Measurements from ENCODE around the gene LGR4. TPM values are rescaled to one million over a fixed set of nuclear protein-coding genes. Genes with fewer than 3 reads are reported as not detected.
A peak's percentile ranks its signal among the peaks of the same experiment; 100 is the strongest.

Gene LGR4
- total and polyA plus RNA-seq, 2 donors (not counting 1 experiment from before 2014, with no cell fraction given): 0.92 to 3.3 TPM

DNA sequence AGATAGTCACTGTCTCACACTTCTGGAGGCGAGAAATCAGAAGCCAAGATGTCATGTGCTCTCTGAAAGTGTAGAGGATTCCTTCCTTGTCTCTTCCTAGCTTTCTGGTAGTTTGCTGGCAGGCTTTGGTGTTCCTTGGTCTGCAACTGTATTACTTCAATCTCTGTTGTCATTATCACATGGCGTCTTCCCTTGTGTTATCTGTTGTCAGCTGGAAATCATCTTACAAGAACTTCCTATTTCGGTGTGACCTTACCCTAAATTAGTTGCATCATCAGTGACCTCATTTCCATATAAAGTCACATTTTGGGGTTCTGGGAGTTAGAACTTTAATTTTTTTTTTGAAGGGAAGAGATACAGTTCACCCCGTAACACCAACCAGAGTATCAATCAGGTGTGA, 37.3 kb upstream of the LGR4 start:
- no peak overlapping the region for H3K27ac ChIP-seq (ENCODE audit: low read length in 2 of 2)
- H4K20me1 ChIP-seq (ENCODE audit: control insufficient read depth, insufficient read depth, low read length, poor library complexity, severe bottlenecking): no peaks in the 10 kb centered on the region
- DNase-seq (no peak), ATAC-seq (ENCODE audit: low read depth) (no peak)
- WGBS (ENCODE audit: insufficient coverage): no CpG with 5 or more reads among the region's 4 CpGs
- H3K36me3 ChIP-seq (replicated peaks in 1 of 2; ENCODE audit: control extremely low read depth in 1 of 2, control insufficient read depth in 1 of 2, extremely low read depth in 1 of 2, insufficient read depth in 2 of 2, low read length in 1 of 2): no peaks in the 10 kb centered on the region
- no peak overlapping the region for H3K9ac ChIP-seq (ENCODE audit: low read length)
- intact Hi-C loops (cut with micrococcal nuclease): no loop called here
- no peak overlapping the region for H3K4me2 ChIP-seq (replicated peaks; ENCODE audit: low read depth, low read length, poor library complexity, severe bottlenecking)
- peaks cover 19 to 22% of the 10 kb centered on the region in 2 donors for H3K4me1 ChIP-seq (ENCODE audit: control insufficient read depth in 2 of 2, insufficient read depth in 2 of 2, low read length in 2 of 2)
- H3K27me3 ChIP-seq (replicated peaks in 1 of 4; ENCODE audit: control extremely low read depth in 1 of 4, control insufficient read depth in 3 of 4, insufficient read depth in 4 of 4, low read length in 3 of 4): no peaks in the 10 kb centered on the region
- peaks cover 35% of the 10 kb centered on the region for H3K79me2 ChIP-seq (ENCODE audit: control insufficient read depth, insufficient read depth, low read length)
- no peak overlapping the region for H2AFZ ChIP-seq (ENCODE audit: insufficient read depth, low read depth, low read length, poor library complexity, severe bottlenecking)
- Mint-ChIP-seq H3K9me3 (ENCODE audit: insufficient read depth) (no peaks in the 10 kb centered on the region), H3K4me3 (no peak overlapping the region), H3K27me3 (no peaks in the 10 kb centered on the region), H3K4me1 (peaks cover 29% of the 10 kb centered on the region), H3K27ac (no peak overlapping the region)
- ChIA-PET POLR2A (no interaction called here), CTCF (interaction anchor here (1.1 to 1.3 kb wide), 3 partner anchors 10 to 28 kb away, joined by 3 to 4 read pairs (median 4); no protein-coding TSS in a partner anchor)
- peaks cover 0 to 2% (median 0%) of the 10 kb centered on the region in 3 donors for H3K9me3 ChIP-seq (ENCODE audit: control extremely low read depth in 1 of 3, control insufficient read depth in 2 of 3, insufficient read depth in 1 of 3, low read length in 2 of 3)
- TF ChIP-seq, protein P1, sequence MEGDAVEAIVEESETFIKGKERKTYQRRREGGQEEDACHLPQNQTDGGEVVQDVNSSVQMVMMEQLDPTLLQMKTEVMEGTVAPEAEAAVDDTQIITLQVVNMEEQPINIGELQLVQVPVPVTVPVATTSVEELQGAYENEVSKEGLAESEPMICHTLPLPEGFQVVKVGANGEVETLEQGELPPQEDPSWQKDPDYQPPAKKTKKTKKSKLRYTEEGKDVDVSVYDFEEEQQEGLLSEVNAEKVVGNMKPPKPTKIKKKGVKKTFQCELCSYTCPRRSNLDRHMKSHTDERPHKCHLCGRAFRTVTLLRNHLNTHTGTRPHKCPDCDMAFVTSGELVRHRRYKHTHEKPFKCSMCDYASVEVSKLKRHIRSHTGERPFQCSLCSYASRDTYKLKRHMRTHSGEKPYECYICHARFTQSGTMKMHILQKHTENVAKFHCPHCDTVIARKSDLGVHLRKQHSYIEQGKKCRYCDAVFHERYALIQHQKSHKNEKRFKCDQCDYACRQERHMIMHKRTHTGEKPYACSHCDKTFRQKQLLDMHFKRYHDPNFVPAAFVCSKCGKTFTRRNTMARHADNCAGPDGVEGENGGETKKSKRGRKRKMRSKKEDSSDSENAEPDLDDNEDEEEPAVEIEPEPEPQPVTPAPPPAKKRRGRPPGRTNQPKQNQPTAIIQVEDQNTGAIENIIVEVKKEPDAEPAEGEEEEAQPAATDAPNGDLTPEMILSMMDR (IDR thresholded peaks at IDR 0.05): no peak
- no peak for TF ChIP-seq EZH2 (IDR thresholded peaks at IDR 0.05; ENCODE audit: borderline replicate concordance, insufficient read depth, low read depth, low read length, poor library complexity, severe bottlenecking)
- no peak overlapping the region for H3K4me3 ChIP-seq (ENCODE audit: control extremely low read depth in 1 of 5, extremely low read depth in 1 of 5, insufficient read depth in 1 of 5, low read depth in 2 of 5, low read length in 4 of 5)

DNA sequence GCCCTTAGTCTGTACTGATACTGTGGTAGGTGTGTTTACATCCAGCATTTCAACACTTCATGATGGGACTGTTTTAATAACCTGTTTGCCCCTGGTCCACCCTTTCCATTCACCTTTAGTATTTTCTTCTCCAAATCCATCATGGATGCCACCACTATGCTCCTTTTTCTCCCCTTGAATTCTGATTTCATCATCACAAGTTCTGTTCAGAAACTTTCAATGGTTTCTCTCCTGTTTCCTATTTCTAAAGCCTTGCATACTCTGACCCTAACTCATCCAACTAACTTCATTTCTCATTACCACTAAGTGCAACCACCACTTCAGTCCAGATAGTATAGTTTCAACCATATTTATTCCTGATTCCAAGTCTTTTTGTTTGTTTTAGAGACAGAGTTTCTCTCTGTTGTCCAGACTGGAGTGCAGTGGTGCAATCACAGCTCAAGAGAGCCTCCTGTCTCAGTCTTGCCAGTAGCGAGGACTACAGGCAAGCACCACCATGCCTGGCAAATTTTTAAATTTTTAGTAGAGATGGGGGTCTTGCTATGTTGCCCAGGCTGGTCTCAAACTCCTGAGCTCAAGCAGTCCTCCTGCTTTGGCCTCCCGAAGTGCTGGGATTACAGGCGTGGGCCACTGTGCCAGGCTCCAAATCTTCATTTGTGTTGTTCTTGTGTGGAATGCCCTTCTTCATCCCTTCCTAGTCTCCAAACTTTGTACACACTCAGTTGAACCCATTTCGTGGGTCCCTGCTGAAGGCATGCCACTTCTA, 35.1 kb upstream of the LGR4 start:
- H3K9me3 ChIP-seq (ENCODE audit: control extremely low read depth in 1 of 3, control insufficient read depth in 2 of 3, insufficient read depth in 1 of 3, low read length in 2 of 3): peaks cover 0 to 2% (median 0%) of the 10 kb centered on the region in 3 donors
- WGBS (ENCODE audit: insufficient coverage): 100% methylated on average over 3 of the region's 4 CpGs
- H3K27ac ChIP-seq (ENCODE audit: low read length in 2 of 2): no peak overlapping the region
- CTCF ChIA-PET: interaction anchor here (1.3 kb wide), 1 partner anchor 9 kb away, joined by 6 read pairs; no protein-coding TSS in a partner anchor
- ATAC-seq (ENCODE audit: low read depth): no peak
- Mint-ChIP-seq H3K27ac (peak overlapping the region; percentile 89), H3K27me3 (no peaks in the 10 kb centered on the region), H3K4me3 (peak overlapping the region; percentile 100), H3K4me1 (peaks cover 39% of the 10 kb centered on the region), H3K9me3 (ENCODE audit: insufficient read depth) (no peaks in the 10 kb centered on the region)
- intact Hi-C loops (cut with micrococcal nuclease): no loop called here
- H2AFZ ChIP-seq (ENCODE audit: insufficient read depth, low read depth, low read length, poor library complexity, severe bottlenecking): peak overlapping the region; percentile 100
- H3K4me2 ChIP-seq (replicated peaks; ENCODE audit: low read depth, low read length, poor library complexity, severe bottlenecking): peak overlapping the region; percentile 91
- peak overlapping the region; percentile 97 for H3K9ac ChIP-seq (ENCODE audit: low read length)
- H3K4me1 ChIP-seq (ENCODE audit: control insufficient read depth in 2 of 2, insufficient read depth in 2 of 2, low read length in 2 of 2): peaks cover 23 to 25% of the 10 kb centered on the region in 2 donors
- H3K27me3 ChIP-seq (replicated peaks in 1 of 4; ENCODE audit: control extremely low read depth in 1 of 4, control insufficient read depth in 3 of 4, insufficient read depth in 4 of 4, low read length in 3 of 4): no peaks in the 10 kb centered on the region
- POLR2A ChIA-PET: no interaction called here
- no peaks in the 10 kb centered on the region for H4K20me1 ChIP-seq (ENCODE audit: control insufficient read depth, insufficient read depth, low read length, poor library complexity, severe bottlenecking)
- H3K36me3 ChIP-seq (replicated peaks in 1 of 2; ENCODE audit: control extremely low read depth in 1 of 2, control insufficient read depth in 1 of 2, extremely low read depth in 1 of 2, insufficient read depth in 2 of 2, low read length in 1 of 2): peaks cover 0 to 5% of the 10 kb centered on the region in 2 experiments
- TF ChIP-seq EZH2 (IDR thresholded peaks at IDR 0.05; ENCODE audit: borderline replicate concordance, insufficient read depth, low read depth, low read length, poor library complexity, severe bottlenecking): no peak
- TF ChIP-seq, protein P1 (IDR thresholded peaks at IDR 0.05): no peak
- peak overlapping the region in 1 of 5 experiments; percentile 98 for H3K4me3 ChIP-seq (ENCODE audit: control extremely low read depth in 1 of 5, extremely low read depth in 1 of 5, insufficient read depth in 1 of 5, low read depth in 2 of 5, low read length in 4 of 5)
- H3K79me2 ChIP-seq (ENCODE audit: control insufficient read depth, insufficient read depth, low read length): peaks cover 52% of the 10 kb centered on the region
- DNase-seq: no peak
